Stimulated activated memory B cell treated with anti-CD40 and anti-IgM and Interleukin-4, amounts not matched to agents 10 μg/mL and 1 μg/mL and 100 μg/mL, for 72 hours (primary cell): ENCODE results near the gene PRAF2.

ENCODE experiments used
- ATAC-seq: fragments of 150-1000 bp; cut with Tn5 transposase; 2 replicates; pipeline ENCODE4 v1.10.0; 2021
- H3K27ac Mint-ChIP-seq: one replicate; pipeline ENCODE4 v1.8.0; 2022; ENCODE audit warnings: mild to moderate bottlenecking, mixed read lengths
- H3K27me3 Mint-ChIP-seq: one replicate; pipeline ENCODE4 v1.8.0; 2022; ENCODE audit warnings: mixed read lengths
- H3K36me3 Mint-ChIP-seq: one replicate; pipeline ENCODE4 v1.8.0; 2022; ENCODE audit warnings: mixed read lengths
- H3K4me1 Mint-ChIP-seq: one replicate; pipeline ENCODE4 v1.8.0; 2022; ENCODE audit warnings: mixed read lengths
- H3K4me3 Mint-ChIP-seq: one replicate; pipeline ENCODE4 v1.8.0; 2022; ENCODE audit warnings: mild to moderate bottlenecking, moderate library complexity, mixed read lengths
- H3K9me3 Mint-ChIP-seq: one replicate; pipeline ENCODE4 v1.8.0; 2022; ENCODE audit warnings: mixed read lengths

PRAF2 gene

DNA sequence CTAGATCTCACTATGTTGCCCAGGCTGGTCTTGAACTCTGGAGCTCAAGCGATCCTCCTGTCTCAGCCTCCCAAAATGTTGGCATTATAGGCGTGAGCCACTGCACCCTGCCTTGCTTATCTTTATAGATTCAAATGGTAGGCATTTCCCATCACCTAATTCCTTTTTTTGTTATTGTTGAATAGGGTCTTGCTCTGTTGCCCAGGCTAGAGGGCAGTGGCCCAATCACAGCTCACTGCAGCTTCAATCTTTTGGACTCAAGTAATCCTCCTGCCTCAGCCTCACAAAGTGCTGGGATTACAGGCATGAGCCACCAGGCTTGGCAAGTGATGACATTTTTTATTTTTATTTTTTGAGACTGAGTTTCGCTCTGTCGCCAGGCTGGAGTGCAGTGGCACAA lies 22.6 kb upstream of the PRAF2 start:
- Mint-ChIP-seq H3K27ac (no peak overlapping the region), H3K9me3 (no peaks in the 10 kb centered on the region), H3K27me3 (no peaks in the 10 kb centered on the region), H3K4me3 (no peak overlapping the region), H3K36me3 (no peaks in the 10 kb centered on the region), H3K4me1 (peaks cover 2% of the 10 kb centered on the region)
- ATAC-seq: no peak

DNA sequence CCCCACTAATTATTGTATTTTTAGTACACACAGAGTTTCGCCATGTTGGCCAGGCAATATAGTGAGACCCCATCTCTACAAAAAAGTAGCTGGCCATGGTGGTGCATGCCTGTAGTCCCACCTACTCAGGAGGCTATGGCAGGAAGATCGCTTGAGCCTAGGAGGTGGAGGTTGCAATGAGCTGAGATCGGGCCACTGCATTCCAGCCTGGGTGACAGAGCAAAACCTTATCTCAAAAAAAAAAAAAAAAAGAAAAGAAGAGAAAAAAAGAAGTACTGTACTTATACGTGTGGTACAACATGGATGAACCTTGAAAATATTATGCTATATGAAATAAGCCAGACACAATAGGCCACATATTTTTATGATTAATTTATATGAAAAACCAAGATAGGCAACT lies 15.8 kb upstream of the PRAF2 start:
- no peak for ATAC-seq
- Mint-ChIP-seq H3K4me1 (no peaks in the 10 kb centered on the region), H3K36me3 (no peaks in the 10 kb centered on the region), H3K27me3 (no peaks in the 10 kb centered on the region), H3K9me3 (no peaks in the 10 kb centered on the region), H3K4me3 (no peak overlapping the region), H3K27ac (no peak overlapping the region)

DNA sequence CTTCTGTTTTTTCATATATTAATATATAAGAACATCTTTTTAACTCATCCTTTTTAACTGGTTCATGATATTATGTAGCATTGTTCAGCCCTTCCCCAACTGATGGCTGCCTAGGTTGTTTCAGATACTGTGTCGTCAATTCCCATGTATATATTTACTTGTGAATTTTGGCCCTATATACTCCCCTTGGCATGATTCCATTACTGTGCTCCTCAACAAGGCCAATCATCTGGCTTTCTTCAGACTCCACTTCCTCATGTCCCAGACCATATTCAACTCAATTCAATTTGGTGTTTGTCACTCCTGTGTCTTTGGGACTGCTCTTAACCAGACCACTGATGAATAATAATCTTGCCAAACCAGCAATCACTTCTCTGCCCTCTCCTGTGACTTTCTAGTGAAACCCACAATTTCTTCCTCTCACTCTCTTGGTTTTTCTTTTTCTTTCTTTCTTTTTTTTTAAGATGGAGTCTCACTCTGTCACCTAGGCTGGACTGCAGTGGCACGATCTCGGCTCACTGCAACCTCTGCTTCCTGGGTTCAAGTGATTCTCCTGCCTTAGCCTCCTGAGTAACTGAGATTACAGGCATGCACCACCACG lies 8.6 kb upstream of the PRAF2 start:
- no peak overlapping the region for H3K4me3 Mint-ChIP-seq
- peaks cover 13% of the 10 kb centered on the region for H3K4me1 Mint-ChIP-seq
- no peaks in the 10 kb centered on the region for H3K9me3 Mint-ChIP-seq
- no peak overlapping the region for H3K27ac Mint-ChIP-seq
- H3K36me3 Mint-ChIP-seq: no peaks in the 10 kb centered on the region
- ATAC-seq: no peak
- no peaks in the 10 kb centered on the region for H3K27me3 Mint-ChIP-seq

DNA sequence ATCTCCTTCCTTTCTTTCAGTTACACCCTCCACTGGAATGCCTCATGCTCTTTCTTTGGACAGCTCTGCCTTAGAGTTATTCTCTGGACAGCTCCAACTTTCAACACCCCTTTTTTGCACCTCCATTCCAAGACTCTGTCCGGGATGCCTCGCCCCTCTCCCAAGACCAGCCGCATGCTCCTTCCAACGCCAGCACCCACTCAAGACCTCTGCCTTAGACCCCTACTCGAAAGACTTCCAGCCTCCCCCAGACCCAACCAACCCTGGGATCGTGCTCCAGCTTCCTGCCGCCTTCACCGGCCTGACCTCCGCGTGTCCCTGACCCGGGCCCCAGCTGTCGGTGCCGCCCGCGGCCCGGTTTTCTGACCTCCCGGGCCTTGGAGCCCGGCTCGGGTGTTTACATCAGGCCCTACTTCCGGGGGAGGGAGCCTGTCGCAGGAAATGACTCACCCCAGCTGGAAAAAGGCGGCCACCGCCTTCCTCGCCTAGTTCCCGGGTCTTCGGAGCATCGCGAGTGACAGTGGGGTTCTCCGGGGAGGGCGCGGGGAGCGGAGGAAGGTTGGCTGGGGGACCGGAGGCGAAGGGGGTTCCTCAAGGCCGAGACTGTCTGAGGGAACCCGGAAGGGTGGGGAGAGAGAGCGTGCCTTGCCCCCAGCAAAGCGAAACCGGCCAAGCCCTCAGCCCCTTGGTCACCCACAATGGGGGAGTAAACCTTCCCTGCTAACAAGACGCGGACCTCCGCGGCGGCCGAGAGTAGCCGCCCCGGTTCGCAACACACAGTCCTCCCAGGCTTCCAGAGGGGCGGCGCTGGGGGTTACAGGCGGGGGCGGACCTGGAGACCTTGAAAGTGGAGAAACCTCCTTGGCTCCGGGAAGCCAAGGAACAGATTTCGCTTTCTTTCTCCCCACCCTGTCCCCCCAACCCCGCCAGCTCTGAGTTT lies 6.0 kb upstream of the PRAF2 start, which contains the start of gene WDR45:
Gene WDR45 (minus strand): TSS at position 399 of the 940 bp plus-strand sequence. CDS start 1,792 bp downstream, outside the sequence.
- Mint-ChIP-seq H3K4me3 (peak within 1 kb of the TSS; percentile 86), H3K27ac (peak within 1 kb of the TSS; percentile 96), H3K9me3 (no peaks in the 10 kb centered on the region), H3K36me3 (peaks cover 8% of the 10 kb centered on the region), H3K4me1 (peaks cover 13% of the 10 kb centered on the region), H3K27me3 (no peaks in the 10 kb centered on the region)
- ATAC-seq: peak; percentile 85

DNA sequence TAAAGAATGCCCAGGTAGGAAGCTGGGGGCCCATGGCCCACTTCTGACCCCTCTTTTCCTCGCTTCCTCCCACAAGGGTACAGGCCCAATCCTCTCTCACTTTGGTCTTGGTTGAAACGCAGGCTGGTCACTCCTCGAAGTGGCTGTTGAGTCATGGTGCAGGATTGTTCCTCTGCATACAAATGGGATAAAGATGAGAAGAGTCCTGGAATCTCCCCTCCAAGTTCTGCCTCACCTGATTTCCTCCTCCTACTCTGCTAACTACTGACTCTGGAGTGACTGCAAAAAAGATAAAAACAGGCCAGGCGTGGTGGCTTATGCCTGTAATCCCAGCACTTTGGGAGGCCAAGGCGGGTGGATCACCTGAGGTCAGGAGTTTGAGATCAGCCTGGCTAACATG lies 4.1 kb upstream of the PRAF2 start:
- Mint-ChIP-seq H3K9me3 (peaks cover 4% of the 10 kb centered on the region), H3K27ac (no peak overlapping the region), H3K27me3 (no peaks in the 10 kb centered on the region), H3K4me1 (peaks cover 28% of the 10 kb centered on the region), H3K4me3 (no peak overlapping the region), H3K36me3 (peaks cover 16% of the 10 kb centered on the region)
- no peak for ATAC-seq

DNA sequence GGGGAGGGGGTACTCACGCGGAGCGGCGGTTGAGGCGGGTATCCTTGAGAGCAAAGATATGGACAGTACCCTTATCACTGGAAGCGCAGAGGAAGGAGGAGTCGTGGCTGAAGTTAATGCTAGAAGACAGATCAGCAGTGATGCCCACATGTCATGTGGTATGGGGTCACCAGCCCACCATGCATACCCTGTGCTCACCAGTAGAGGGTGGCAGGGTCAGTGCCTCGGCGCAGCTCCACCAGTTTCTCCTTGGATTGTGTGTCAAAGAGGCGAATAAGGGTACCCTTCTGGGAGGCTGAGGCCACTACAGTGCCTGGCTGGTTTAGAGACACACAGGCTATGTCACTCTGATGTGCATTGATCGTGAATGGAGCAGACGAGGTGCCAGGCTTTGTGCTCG lies 1.5 kb upstream of the PRAF2 start:
- no peaks in the 10 kb centered on the region for H3K27me3 Mint-ChIP-seq
- ATAC-seq: no peak
- H3K27ac Mint-ChIP-seq: no peak overlapping the region
- peaks cover 26% of the 10 kb centered on the region for H3K36me3 Mint-ChIP-seq
- H3K9me3 Mint-ChIP-seq: peaks cover 7% of the 10 kb centered on the region
- peaks cover 32% of the 10 kb centered on the region for H3K4me1 Mint-ChIP-seq
- H3K4me3 Mint-ChIP-seq: no peak overlapping the region

DNA sequence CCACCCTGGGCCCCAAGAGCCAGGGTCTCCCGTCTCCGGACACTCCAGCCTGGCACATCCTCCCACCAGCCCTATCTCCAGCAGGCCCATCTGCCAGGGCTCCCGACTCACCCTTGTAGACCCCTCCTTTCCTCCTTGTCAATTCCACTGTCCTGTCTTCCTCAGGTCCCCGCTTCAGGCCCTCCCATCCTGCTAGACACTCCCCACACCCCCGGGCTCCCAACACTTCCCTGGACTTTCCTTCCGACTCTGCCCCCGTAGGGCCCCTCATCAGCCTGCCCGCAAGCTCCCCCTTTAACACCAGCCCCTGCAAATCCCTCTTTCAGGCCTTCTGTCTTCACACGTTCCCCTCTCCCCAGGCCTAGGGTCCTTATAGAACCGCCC lies 1.1 kb downstream of the PRAF2 start:
- peak overlapping the region; percentile 33 for H3K4me3 Mint-ChIP-seq
- peaks cover 7% of the 10 kb centered on the region for H3K9me3 Mint-ChIP-seq
- peaks cover 26% of the 10 kb centered on the region for H3K36me3 Mint-ChIP-seq
- peaks cover 19% of the 10 kb centered on the region for H3K4me1 Mint-ChIP-seq
- peak overlapping the region; percentile 55 for H3K27ac Mint-ChIP-seq
- ATAC-seq: no peak
- H3K27me3 Mint-ChIP-seq: no peaks in the 10 kb centered on the region

DNA sequence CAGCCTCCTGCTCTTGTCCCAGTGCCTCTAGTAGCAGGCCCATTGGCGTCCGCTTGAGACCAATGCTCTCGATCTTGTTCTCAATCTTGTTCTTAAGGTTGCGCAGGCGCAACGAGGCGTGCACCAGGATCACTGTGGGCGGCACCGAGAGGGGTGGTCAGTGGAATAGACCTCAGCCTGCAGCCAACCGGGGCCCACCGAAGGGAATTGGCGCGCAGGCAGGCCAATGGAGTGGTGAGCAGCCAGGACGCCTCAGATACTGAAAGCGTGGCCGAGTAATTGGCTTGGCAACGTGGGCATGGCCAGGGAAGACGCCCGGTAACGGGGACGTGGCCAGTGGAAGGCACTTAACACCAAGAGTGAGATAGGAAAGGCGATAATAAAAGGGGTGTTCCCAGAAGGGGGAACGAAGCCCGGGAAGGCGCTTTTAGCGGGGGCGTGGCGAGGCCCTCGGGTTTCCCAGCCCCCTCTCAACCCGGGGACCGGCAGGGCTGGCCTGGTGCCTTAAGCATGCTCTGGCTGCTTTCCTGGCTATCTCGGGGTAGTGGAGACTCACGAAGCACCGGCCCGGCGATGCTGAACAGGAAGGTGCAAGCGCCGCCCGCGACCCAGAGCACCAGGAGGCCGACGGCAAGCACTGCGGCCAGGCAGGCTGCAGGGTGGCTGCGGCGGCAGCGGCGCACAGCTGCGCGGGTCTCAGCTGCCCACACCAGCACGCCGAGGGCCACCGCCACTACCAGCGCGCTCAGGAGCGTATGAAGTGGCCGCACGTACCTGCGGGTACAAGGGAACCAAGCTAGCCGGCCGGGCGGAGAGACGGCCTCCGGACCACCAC lies 1.7 kb downstream of the PRAF2 start:
- Mint-ChIP-seq H3K36me3 (peaks cover 26% of the 10 kb centered on the region), H3K4me1 (peaks cover 19% of the 10 kb centered on the region), H3K9me3 (peaks cover 7% of the 10 kb centered on the region), H3K27ac (no peak overlapping the region), H3K4me3 (no peak overlapping the region), H3K27me3 (no peaks in the 10 kb centered on the region)
- no peak for ATAC-seq

DNA sequence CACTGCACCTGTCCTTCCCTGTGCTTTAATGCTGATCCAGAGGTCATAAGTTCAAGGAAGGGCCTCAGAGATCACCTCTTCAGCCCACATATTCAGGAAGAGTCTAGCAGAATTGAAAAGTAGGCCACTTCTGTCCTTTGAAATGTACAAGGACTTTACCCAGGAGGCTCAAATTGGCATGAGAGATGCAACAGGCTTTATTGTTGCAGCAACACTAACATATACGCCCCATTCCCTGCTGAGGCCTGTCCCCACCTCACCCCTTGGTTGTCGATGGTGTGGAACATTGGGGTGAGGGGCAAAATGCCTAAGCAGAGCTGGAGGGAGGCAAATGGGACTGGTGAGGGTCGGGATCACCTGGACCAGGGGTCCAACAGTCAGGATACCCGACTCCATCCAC lies 2.8 kb downstream of the PRAF2 start:
- no peak for ATAC-seq
- Mint-ChIP-seq H3K4me1 (peaks cover 19% of the 10 kb centered on the region), H3K27ac (no peak overlapping the region), H3K36me3 (peaks cover 26% of the 10 kb centered on the region), H3K27me3 (no peaks in the 10 kb centered on the region), H3K9me3 (peaks cover 7% of the 10 kb centered on the region), H3K4me3 (no peak overlapping the region)

DNA sequence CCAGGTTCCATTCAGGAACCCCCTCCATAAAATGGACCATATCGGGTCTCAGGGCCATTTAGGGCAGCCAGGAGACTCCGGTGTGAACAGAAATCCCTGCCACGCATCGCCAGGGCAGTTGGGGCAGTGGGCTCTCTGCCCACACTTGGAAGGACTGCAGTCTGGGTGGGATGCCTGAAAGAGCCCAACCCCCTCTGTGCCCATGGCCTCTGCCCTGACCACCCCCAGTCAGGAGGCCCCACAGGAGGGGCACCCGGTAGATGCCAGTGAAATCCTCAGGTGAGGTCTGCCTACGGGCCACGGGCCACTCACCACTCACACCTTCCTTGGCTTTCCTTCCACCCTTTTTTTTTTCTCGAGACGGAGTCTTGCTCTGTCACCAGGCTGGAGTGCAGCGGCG lies 4.8 kb downstream of the PRAF2 start:
- H3K4me3 Mint-ChIP-seq: no peak overlapping the region
- H3K36me3 Mint-ChIP-seq: peaks cover 18% of the 10 kb centered on the region
- H3K9me3 Mint-ChIP-seq: peaks cover 7% of the 10 kb centered on the region
- no peaks in the 10 kb centered on the region for H3K27me3 Mint-ChIP-seq
- no peak overlapping the region for H3K27ac Mint-ChIP-seq
- H3K4me1 Mint-ChIP-seq: peaks cover 15% of the 10 kb centered on the region
- no peak for ATAC-seq

DNA sequence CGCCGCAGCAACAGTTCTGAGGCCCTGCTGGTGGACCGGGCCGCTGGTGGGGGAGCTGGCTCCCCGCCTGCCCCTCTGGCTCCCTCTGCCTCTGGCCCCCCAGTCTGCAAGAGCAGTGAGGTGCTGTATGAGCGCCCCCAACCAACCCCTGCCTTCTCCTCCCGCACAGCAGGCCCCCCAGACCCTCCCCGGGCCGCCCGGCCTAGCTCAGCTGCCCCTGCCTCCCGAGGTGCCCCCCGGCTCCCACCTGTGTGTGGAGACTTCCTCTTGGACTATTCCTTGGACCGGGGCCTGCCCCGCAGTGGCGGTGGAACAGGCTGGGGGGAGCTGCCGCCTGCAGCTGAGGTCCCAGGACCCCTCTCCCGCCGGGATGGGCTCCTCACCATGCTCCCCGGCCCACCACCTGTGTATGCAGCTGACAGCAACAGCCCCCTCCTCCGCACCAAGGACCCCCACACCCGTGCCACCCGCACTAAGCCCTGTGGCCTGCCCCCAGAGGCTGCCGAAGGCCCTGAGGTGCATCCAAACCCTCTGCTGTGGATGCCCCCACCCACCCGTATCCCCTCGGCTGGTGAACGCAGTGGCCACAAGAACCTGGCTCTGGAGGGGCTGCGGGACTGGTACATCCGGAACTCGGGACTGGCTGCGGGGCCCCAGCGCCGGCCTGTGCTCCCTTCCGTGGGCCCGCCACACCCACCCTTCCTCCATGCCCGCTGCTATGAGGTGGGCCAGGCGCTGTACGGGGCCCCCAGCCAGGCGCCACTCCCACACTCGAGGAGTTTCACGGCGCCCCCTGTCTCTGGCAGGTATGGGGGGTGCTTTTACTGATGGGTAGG lies 6.3 kb downstream of the PRAF2 start:
- Mint-ChIP-seq H3K9me3 (no peaks in the 10 kb centered on the region), H3K36me3 (peaks cover 7% of the 10 kb centered on the region), H3K27me3 (no peaks in the 10 kb centered on the region), H3K27ac (no peak overlapping the region), H3K4me3 (no peak overlapping the region), H3K4me1 (no peaks in the 10 kb centered on the region)
- ATAC-seq: peak; percentile 36

DNA sequence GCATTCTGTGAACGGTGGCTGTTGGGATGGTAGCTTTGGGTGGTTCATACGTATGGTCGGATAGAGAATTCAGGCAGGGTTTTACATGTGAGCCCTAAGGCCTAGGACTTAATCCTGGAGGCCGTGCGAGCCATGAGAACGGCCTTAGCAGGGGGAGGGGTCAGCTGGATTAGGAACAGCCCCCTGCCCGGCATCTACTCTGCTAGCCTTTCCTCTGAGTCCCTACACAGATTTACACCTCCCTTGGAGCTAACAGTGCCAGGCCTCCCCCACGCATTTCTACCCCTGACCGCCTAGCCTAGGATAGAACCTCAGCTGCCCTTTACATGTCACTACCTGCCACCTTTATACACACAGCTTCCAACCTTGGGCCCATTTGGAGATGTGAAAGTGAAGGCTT lies 7.1 kb downstream of the PRAF2 start:
- Mint-ChIP-seq H3K27ac (no peak overlapping the region), H3K36me3 (peaks cover 9% of the 10 kb centered on the region), H3K4me1 (no peaks in the 10 kb centered on the region), H3K9me3 (no peaks in the 10 kb centered on the region), H3K27me3 (no peaks in the 10 kb centered on the region), H3K4me3 (no peak overlapping the region)
- ATAC-seq: no peak

DNA sequence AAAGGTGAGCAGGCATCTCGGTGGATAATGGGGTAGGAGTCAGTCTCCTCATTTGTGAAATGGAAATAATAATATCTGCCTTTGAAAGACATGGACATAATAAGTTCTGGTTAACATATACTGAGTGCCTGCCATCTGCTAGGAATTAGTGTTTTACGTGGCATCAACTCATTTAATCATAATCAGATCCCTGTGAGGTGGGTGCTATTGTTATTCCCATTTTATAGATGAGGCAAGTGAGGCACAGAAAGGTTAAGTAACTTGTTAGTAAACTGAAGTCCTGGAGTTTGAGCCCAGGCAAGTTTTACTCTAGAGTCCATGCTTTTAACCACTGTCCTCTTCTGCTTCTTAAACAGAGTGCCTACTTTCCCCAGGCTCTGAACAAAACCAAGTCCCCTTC lies 7.5 kb downstream of the PRAF2 start:
- Mint-ChIP-seq H3K4me3 (no peak overlapping the region), H3K36me3 (peaks cover 11% of the 10 kb centered on the region), H3K9me3 (no peaks in the 10 kb centered on the region), H3K4me1 (no peaks in the 10 kb centered on the region), H3K27ac (no peak overlapping the region), H3K27me3 (no peaks in the 10 kb centered on the region)
- no peak for ATAC-seq

DNA sequence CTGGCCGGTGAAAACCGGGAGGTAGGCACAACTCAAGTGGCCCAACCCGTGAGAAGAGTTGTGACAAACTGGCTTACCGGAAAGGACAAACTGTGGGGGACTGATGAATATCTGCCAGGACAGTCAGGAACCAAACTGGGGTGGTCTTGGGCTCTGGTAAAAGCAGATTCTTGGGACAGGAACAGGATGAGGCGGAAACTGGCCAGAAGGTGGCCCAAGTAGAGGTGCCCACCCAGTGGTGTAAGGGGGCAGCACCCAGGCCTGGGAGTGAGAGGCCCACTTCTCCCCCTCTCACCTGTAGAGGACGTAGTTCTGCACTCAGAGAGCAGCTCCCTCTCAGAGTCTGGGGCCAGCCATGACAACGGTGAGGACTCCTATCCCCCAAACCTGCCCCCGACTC lies 9.1 kb downstream of the PRAF2 start:
- no peaks in the 10 kb centered on the region for H3K4me1 Mint-ChIP-seq
- no peaks in the 10 kb centered on the region for H3K9me3 Mint-ChIP-seq
- peaks cover 10% of the 10 kb centered on the region for H3K36me3 Mint-ChIP-seq
- ATAC-seq: no peak
- no peaks in the 10 kb centered on the region for H3K27me3 Mint-ChIP-seq
- no peak overlapping the region for H3K27ac Mint-ChIP-seq
- H3K4me3 Mint-ChIP-seq: no peak overlapping the region

DNA sequence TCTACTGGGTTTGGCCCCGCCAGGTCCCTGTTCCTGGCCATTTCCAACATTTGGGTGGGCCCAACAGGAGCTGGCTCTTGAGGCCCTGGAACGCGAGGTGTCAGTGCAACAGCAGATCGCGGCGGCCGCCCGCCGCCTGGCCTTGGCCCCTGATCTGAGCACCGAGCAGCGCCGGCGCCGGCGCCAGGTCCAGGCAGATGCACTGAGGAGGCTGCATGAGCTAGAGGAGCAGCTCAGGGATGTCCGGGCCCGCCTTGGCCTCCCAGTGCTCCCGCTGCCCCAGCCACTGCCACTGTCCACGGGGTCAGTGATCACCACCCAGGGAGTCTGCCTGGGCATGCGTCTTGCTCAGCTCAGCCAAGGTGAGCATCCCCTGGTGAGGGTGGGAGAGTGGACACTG lies 9.5 kb downstream of the PRAF2 start:
- no peaks in the 10 kb centered on the region for H3K27me3 Mint-ChIP-seq
- peaks cover 10% of the 10 kb centered on the region for H3K36me3 Mint-ChIP-seq

More for the DNA sequence above, 9.5 kb downstream of the PRAF2 start:
- ATAC-seq: no peak
- no peaks in the 10 kb centered on the region for H3K4me1 Mint-ChIP-seq
- no peaks in the 10 kb centered on the region for H3K9me3 Mint-ChIP-seq
- no peak overlapping the region for H3K27ac Mint-ChIP-seq
- H3K4me3 Mint-ChIP-seq: no peak overlapping the region
